HepG2 (cell line): Measurements from ENCODE around the gene NSD2. TPM values are rescaled to one million over a fixed set of nuclear protein-coding genes. Genes with fewer than 3 reads are reported as not detected.

Experiments used
- DNMT1 ChIP-seq: sonication (generic); formaldehyde crosslinking; IDR thresholded peaks from 2 replicates; pipeline ENCODE4 v1.5.1; 2020; ENCODE audit warnings: mild to moderate bottlenecking, missing genetic modification reagents
- FOXM1 ChIP-seq: sonication (generic); formaldehyde crosslinking; IDR thresholded peaks from 2 replicates; pipeline ENCODE4 v1.5.0; 2020; ENCODE audit warnings: missing genetic modification reagents
- MAX ChIP-seq: IDR thresholded peaks from 2 replicates; pipeline ENCODE4 v1.6.1; 2012; ENCODE audit warnings: inconsistent platforms
- NCOA1 ChIP-seq: sonication (generic); formaldehyde crosslinking; IDR thresholded peaks from 2 replicates; pipeline ENCODE4 v1.9.0; 2021; ENCODE audit warnings: missing genetic modification reagents
- NFE2L1 ChIP-seq: sonication (generic); formaldehyde crosslinking; IDR thresholded peaks from 2 replicates; pipeline ENCODE4 v1.4.0; 2020; ENCODE audit warnings: missing genetic modification reagents, mild to moderate bottlenecking, borderline replicate concordance
- RAD21 ChIP-seq: fragments of 450-650 bp; formaldehyde crosslinking; IDR thresholded peaks from 2 replicates; pipeline ENCODE4 v1.5.0; 2020; ENCODE audit warnings: mild to moderate bottlenecking
- RERE ChIP-seq: IDR thresholded peaks from 2 replicates; pipeline ENCODE4 v1.6.1; 2016; ENCODE audit warnings: low read depth, missing genetic modification reagents, missing compliant biosample characterization
- RNF219 ChIP-seq: sonication (generic); formaldehyde crosslinking; IDR thresholded peaks from 2 replicates; pipeline ENCODE4 v1.5.0; 2020; ENCODE audit warnings: mild to moderate bottlenecking, missing genetic modification reagents
- USF2 ChIP-seq, 2 experiments: sonication (generic) in 1 of 2; formaldehyde crosslinking in 1 of 2; IDR thresholded peaks; 2 replicates each; pipeline versions ENCODE4 v1.5.1 to v1.6.1; 2011 to 2020; ENCODE audit warnings: borderline replicate concordance in 1 of 2, low read depth in 1 of 2, low read length in 1 of 2, mild to moderate bottlenecking in 1 of 2, missing genetic modification reagents in 1 of 2, moderate library complexity in 1 of 2
- ZBTB8A ChIP-seq: sonication (generic); formaldehyde crosslinking; IDR thresholded peaks from 2 replicates; pipeline ENCODE4 v1.4.0; 2020; ENCODE audit warnings: mild to moderate bottlenecking, low read depth, missing genetic modification reagents, borderline replicate concordance
- ZFP90 ChIP-seq: sonication (generic); formaldehyde crosslinking; IDR thresholded peaks from 2 replicates; pipeline ENCODE4 v1.8.0; 2022; ENCODE audit warnings: missing genetic modification reagents, mild to moderate bottlenecking, inconsistent platforms, borderline replicate concordance
- ZFYVE20 ChIP-seq: sonication (generic); formaldehyde crosslinking; IDR thresholded peaks from 2 replicates; pipeline ENCODE4 v1.8.0; 2023; ENCODE audit warnings: low read depth, mild to moderate bottlenecking, moderate library complexity, missing genetic modification reagents, borderline replicate concordance
- ZNF317 ChIP-seq: sonication (generic); formaldehyde crosslinking; IDR thresholded peaks from 2 replicates; pipeline ENCODE4 v1.5.0; 2020; ENCODE audit warnings: mild to moderate bottlenecking, missing genetic modification reagents
- ZNF569 ChIP-seq: sonication (generic); formaldehyde crosslinking; IDR thresholded peaks from 2 replicates; pipeline ENCODE4 v1.5.0; 2020; ENCODE audit warnings: mild to moderate bottlenecking, missing genetic modification reagents, moderate library complexity, borderline replicate concordance
- ZNF577 ChIP-seq: sonication (generic); formaldehyde crosslinking; IDR thresholded peaks from 2 replicates; pipeline ENCODE4 v1.4.0; 2020; ENCODE audit warnings: mild to moderate bottlenecking, low read depth, missing genetic modification reagents, borderline replicate concordance
- ZNF605 ChIP-seq: sonication (generic); formaldehyde crosslinking; IDR thresholded peaks from 2 replicates; pipeline ENCODE4 v1.8.0; 2022; ENCODE audit warnings: mild to moderate bottlenecking, missing genetic modification reagents
- ZNF737 ChIP-seq: sonication (generic); formaldehyde crosslinking; IDR thresholded peaks from 2 replicates; pipeline ENCODE4 v1.5.0; 2020; ENCODE audit warnings: missing genetic modification reagents, mild to moderate bottlenecking, borderline replicate concordance
- ZNF768 ChIP-seq: sonication (generic); formaldehyde crosslinking; IDR thresholded peaks from 2 replicates; pipeline ENCODE4 v1.4.0; 2020; ENCODE audit warnings: missing genetic modification reagents
- polyA plus RNA-seq, 8 experiments: library from polyadenylated mRNA; depleted of rRNA in 3 of 8; stranded (reverse) in 7 of 8; unstranded in 1 of 8; fragments of >200 nt; fragmentation: Illumina TruSeq in 4 of 8; extraction: Trizol in 4 of 8; gene quantifications; 2 replicates each; pipeline versions ENCODE4 v1.2.1 to v1.2.3, GENCODE V29; 2011 to 2016; ENCODE audit warnings: low read depth in 4 of 8, missing spikeins in 1 of 8, mixed read lengths in 1 of 8; ENCODE audit not compliant: insufficient read depth in 1 of 8
- total RNA-seq, 5 experiments: library from RNA; depleted of rRNA; stranded (reverse); fragments of >200 nt; fragmentation: Illumina TruSeq; extraction: Trizol; gene quantifications; 2 replicates each; pipeline ENCODE4 v1.2.3, GENCODE V29; 2016; ENCODE audit warnings: low read depth in 1 of 5

NSD2 gene
- total and polyA plus RNA-seq, 2 of the 13 experiments (the other 11 are each of a cell fraction or from before 2014, with no cell fraction given): 22.0 to 65.9 TPM

- TF ChIP-seq NFE2L1 (CRISPR knock-in tag) (no peak; the same call in 1 of the 2 replicates), DNMT1 (0 out of 2 replicates have a peak, but pooled peaks have one; percentile 82), ZNF605 (peak; percentile 64; the same call in 1 of the 2 replicates), ZFYVE20 (no peak), NCOA1 (CRISPR knock-in tag) (peak; percentile 14; the same call in 1 of the 2 replicates), ZFP90 (CRISPR knock-in tag) (no peak), RNF219 (CRISPR knock-in tag) (no peak; the same call in 1 of the 2 replicates), RAD21 (CRISPR knock-in tag) (peak; percentile 55), ZNF569 (CRISPR knock-in tag) (no peak), ZNF737 (CRISPR knock-in tag) (no peak), ZBTB8A (CRISPR knock-in tag) (no peak), FOXM1 (CRISPR knock-in tag) (no peak), ZNF768 (CRISPR knock-in tag) (no peak), ZNF577 (CRISPR knock-in tag) (no peak), ZNF317 (CRISPR knock-in tag) (no peak), USF2 (IDR thresholded peaks at IDR 0.05; ENCODE audit: low read depth, low read length) (no peak), USF2 (CRISPR knock-in tag; IDR thresholded peaks at IDR 0.05; ENCODE audit: borderline replicate concordance) (peak; percentile 62; the same call in 1 of the 2 replicates), MAX (peak; percentile 79), RERE (CRISPR knock-in tag) (0 out of 2 replicates have a peak, but pooled peaks have one; percentile 58)
Measured at GRCh38 chr4:1856071-1856942, 14.9 kb upstream of the NSD2 start, which contains the start of gene LETM1 (continued).
